H1 (cell line): ENCODE results near the gene FOXO4.

Experiments used
- EP300 ChIP-seq, 2 experiments: IDR thresholded peaks; 1 replicate in 1 of 2; 2 replicates in 1 of 2; pipeline ENCODE4 v1.6.1; 2011 to 2012; ENCODE audit warnings: low read depth in 2 of 2, low read length in 2 of 2, mild to moderate bottlenecking in 2 of 2, borderline replicate concordance in 1 of 2, inconsistent platforms in 1 of 2, moderate library complexity in 1 of 2
- EZH2 ChIP-seq: fragments of 200-600 bp; sonication (generic); IDR thresholded peaks from 2 replicates; pipeline ENCODE4 v1.7.1; 2012; ENCODE audit warnings: low read depth, mild to moderate bottlenecking, moderate library complexity, low read length, inconsistent platforms; ENCODE audit not compliant: severe bottlenecking
- POLR2AphosphoS5 ChIP-seq: IDR thresholded peaks from 2 replicates; pipeline ENCODE4 v1.6.1; 2011; ENCODE audit warnings: low read depth, low read length
- RAD21 ChIP-seq, 2 experiments: IDR thresholded peaks in 1 of 2; conservative IDR thresholded peaks in 1 of 2; 2 replicates each; pipeline ENCODE4 v1.6.1; 2011; ENCODE audit warnings: low read depth in 2 of 2, low read length in 2 of 2, improper control_type of control experiment in 1 of 2, inconsistent platforms in 1 of 2, mild to moderate bottlenecking in 1 of 2, moderate library complexity in 1 of 2
- SIN3A ChIP-seq, 2 experiments: IDR thresholded peaks in 1 of 2; conservative IDR thresholded peaks in 1 of 2; 2 replicates each; pipeline ENCODE4 v1.6.1; 2011 to 2012; ENCODE audit warnings: low read length in 2 of 2, improper control_type of control experiment in 1 of 2, low read depth in 1 of 2, mild to moderate bottlenecking in 1 of 2
- SP4 ChIP-seq: IDR thresholded peaks from 2 replicates; pipeline ENCODE4 v1.6.1; 2012; ENCODE audit warnings: low read length, inconsistent platforms
- SRF ChIP-seq: IDR thresholded peaks from 2 replicates; pipeline ENCODE4 v1.6.1; 2011; ENCODE audit warnings: mild to moderate bottlenecking, low read depth, low read length, moderate library complexity
- TCF12 ChIP-seq: IDR thresholded peaks from 2 replicates; pipeline ENCODE4 v1.6.1; 2011; ENCODE audit warnings: low read depth, mild to moderate bottlenecking, low read length
- TF ChIP-seq, protein P1 (sequence below), 3 experiments: IDR thresholded peaks; 1 replicate in 2 of 3; 2 replicates in 1 of 3; pipeline versions ENCODE4 v1.5.1 to v1.6.1; 2011; ENCODE audit warnings: low read length in 3 of 3, mild to moderate bottlenecking in 3 of 3, inconsistent platforms in 2 of 3, low read depth in 1 of 3, moderate library complexity in 1 of 3; ENCODE audit not compliant: insufficient read depth in 1 of 3; ENCODE audit errors: control extremely low read depth in 1 of 3
- TF ChIP-seq, protein P2 (sequence below): IDR thresholded peaks from 2 replicates; pipeline ENCODE4 v1.6.1; 2012; ENCODE audit warnings: inconsistent platforms

DNA sequence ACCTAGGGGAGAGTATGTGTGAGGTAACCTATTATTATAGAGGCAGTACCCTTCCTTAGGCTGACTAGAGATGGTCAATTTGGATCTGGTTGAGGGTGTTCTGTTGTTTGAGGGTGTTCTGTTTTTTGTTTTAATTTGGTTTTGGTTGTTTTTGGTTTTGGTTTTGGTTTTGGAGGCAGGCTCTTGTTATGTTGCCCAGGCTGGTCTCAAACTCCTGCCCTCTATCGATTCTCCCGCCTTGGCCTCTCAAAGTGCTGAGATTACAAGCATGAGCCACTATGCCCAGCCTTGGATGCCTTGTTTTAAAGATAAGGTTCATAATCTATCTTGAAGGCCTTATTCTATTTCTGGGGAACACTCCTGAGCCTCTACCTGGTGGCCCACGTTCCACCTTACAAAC, 10.0 kb downstream of the FOXO4 start:
- TF ChIP-seq SRF (no peak), EP300 (IDR thresholded peaks at IDR 0.05; ENCODE audit: borderline replicate concordance in 1 of 2, low read depth in 2 of 2, low read length in 2 of 2) (no peak), RAD21 (IDR thresholded peaks at IDR 0.05 in 1 of 2, conservative IDR thresholded peaks at IDR 0.05 in 1 of 2; ENCODE audit: low read depth in 2 of 2, low read length in 2 of 2) (no peak), POLR2AphosphoS5 (no peak), EZH2 (no peak), SIN3A (conservative IDR thresholded peaks at IDR 0.05 in 1 of 2, IDR thresholded peaks at IDR 0.05 in 1 of 2; ENCODE audit: low read depth in 1 of 2, low read length in 2 of 2) (no peak), TCF12 (no peak), SP4 (no peak)
- TF ChIP-seq, protein P1, sequence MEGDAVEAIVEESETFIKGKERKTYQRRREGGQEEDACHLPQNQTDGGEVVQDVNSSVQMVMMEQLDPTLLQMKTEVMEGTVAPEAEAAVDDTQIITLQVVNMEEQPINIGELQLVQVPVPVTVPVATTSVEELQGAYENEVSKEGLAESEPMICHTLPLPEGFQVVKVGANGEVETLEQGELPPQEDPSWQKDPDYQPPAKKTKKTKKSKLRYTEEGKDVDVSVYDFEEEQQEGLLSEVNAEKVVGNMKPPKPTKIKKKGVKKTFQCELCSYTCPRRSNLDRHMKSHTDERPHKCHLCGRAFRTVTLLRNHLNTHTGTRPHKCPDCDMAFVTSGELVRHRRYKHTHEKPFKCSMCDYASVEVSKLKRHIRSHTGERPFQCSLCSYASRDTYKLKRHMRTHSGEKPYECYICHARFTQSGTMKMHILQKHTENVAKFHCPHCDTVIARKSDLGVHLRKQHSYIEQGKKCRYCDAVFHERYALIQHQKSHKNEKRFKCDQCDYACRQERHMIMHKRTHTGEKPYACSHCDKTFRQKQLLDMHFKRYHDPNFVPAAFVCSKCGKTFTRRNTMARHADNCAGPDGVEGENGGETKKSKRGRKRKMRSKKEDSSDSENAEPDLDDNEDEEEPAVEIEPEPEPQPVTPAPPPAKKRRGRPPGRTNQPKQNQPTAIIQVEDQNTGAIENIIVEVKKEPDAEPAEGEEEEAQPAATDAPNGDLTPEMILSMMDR (IDR thresholded peaks at IDR 0.05; ENCODE audit: control extremely low read depth in 1 of 3, insufficient read depth in 1 of 3, low read depth in 1 of 3, low read length in 3 of 3), result no peak
- TF ChIP-seq, protein P2, sequence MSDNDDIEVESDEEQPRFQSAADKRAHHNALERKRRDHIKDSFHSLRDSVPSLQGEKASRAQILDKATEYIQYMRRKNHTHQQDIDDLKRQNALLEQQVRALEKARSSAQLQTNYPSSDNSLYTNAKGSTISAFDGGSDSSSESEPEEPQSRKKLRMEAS, result no peak
